ENCODE measurements around the gene BOC. TPM values are rescaled to one million over a fixed set of nuclear protein-coding genes. Genes with fewer than 3 reads are reported as not detected.
A peak's percentile ranks its signal among the peaks of the same experiment; 100 is the strongest.

BOC gene
- total and polyA plus RNA-seq, 8 donors = 5.2 to 51.3 (median 23.7) TPM

DNA sequence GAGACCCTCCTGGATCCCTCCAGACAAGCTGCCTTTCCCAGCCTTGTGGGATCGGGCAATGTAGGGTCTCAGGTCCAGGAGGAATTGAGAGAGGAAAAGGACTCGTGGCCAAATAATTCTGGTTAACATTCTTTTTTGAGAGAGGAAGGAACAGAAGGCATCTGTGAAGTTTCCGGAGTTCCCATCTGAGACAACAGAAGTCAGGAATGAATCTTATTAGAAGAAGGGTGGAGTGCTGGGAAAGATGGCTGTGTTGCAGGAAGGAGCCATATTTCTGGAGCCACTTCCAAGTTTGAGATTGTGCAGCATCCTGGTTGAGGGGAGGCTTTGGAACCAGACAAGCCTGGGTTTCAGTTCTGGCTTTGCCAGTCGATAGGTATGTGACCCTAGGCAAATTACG lies 9.4 kb downstream of the BOC start:
- Histone ChIP-seq H3K4me3 (no peak overlapping the region), H3K4me1 (peaks cover 0 to 81% (median 22%) of the 10 kb centered on the region in 4 donors), H3K9me3 (no peaks in the 10 kb centered on the region), H3K36me3 (peaks cover 0 to 30% (median 13%) of the 10 kb centered on the region in 4 donors), H3K27me3 (no peaks in the 10 kb centered on the region), H3K27ac (peak overlapping the region in 3 of 5 donors; percentile 15 to 61 (median 27))
- intact Hi-C loops (cut with DNase I; ENCODE audit: low total_unique reads) = no loop called here
- 79 to 92% (median 82%) methylated on average over 5 of the region's 5 CpGs for WGBS, 5 donors
- no peak for DNase-seq
- TF ChIP-seq, protein P1, sequence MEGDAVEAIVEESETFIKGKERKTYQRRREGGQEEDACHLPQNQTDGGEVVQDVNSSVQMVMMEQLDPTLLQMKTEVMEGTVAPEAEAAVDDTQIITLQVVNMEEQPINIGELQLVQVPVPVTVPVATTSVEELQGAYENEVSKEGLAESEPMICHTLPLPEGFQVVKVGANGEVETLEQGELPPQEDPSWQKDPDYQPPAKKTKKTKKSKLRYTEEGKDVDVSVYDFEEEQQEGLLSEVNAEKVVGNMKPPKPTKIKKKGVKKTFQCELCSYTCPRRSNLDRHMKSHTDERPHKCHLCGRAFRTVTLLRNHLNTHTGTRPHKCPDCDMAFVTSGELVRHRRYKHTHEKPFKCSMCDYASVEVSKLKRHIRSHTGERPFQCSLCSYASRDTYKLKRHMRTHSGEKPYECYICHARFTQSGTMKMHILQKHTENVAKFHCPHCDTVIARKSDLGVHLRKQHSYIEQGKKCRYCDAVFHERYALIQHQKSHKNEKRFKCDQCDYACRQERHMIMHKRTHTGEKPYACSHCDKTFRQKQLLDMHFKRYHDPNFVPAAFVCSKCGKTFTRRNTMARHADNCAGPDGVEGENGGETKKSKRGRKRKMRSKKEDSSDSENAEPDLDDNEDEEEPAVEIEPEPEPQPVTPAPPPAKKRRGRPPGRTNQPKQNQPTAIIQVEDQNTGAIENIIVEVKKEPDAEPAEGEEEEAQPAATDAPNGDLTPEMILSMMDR (IDR thresholded peaks at IDR 0.05) = no peak
- no peak for TF ChIP-seq EP300 (IDR thresholded peaks at IDR 0.05)
- no peak for TF ChIP-seq POLR2A (IDR thresholded peaks at IDR 0.05)
- TF ChIP-seq POLR2AphosphoS5 (IDR thresholded peaks at IDR 0.05) = no peak

DNA sequence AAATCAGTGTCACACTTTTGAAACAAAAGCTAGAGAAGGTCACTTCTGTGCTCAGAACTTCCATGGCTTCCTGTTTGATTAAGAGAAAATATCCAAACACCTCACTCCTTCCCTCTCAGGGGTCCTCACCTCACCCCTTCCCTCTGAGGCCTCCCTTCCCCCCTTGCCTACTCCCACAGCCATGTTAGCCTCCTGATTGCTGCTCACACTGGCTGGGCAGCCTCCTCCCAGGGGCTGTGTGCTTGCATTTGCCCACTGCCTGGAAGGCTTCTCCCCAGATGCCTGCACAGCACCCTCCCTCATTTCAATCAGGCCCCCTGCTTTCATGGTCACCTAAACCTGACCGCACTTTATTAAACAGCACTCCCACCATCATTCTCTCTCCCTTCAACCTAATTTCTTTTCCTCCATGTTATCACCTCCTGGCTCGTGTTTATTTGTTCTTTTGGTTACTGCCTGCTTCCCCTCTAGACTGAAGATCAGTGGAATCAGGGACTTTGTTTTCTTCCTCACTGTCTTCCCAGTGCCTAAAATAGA lies 10.4 kb downstream of the BOC start:
- Histone ChIP-seq H3K27ac (peak overlapping the region in 3 of 5 donors; percentile 17 to 61 (median 25)), H3K4me1 (peaks cover 0 to 72% (median 19%) of the 10 kb centered on the region in 4 donors), H3K36me3 (peaks cover 0 to 25% (median 13%) of the 10 kb centered on the region in 4 donors), H3K27me3 (no peaks in the 10 kb centered on the region), H3K4me3 (no peak overlapping the region), H3K9me3 (no peaks in the 10 kb centered on the region)
- intact Hi-C loops (cut with DNase I; ENCODE audit: low total_unique reads) = no loop called here
- no peak for DNase-seq
- TF ChIP-seq, protein P1 (IDR thresholded peaks at IDR 0.05) = no peak
- no peak for TF ChIP-seq EP300 (IDR thresholded peaks at IDR 0.05)
- no peak for TF ChIP-seq POLR2A (IDR thresholded peaks at IDR 0.05)
- no peak for TF ChIP-seq POLR2AphosphoS5 (IDR thresholded peaks at IDR 0.05)
- 49 to 59% (median 54%) methylated on average over 2 of the region's 2 CpGs for WGBS, 5 donors

DNA sequence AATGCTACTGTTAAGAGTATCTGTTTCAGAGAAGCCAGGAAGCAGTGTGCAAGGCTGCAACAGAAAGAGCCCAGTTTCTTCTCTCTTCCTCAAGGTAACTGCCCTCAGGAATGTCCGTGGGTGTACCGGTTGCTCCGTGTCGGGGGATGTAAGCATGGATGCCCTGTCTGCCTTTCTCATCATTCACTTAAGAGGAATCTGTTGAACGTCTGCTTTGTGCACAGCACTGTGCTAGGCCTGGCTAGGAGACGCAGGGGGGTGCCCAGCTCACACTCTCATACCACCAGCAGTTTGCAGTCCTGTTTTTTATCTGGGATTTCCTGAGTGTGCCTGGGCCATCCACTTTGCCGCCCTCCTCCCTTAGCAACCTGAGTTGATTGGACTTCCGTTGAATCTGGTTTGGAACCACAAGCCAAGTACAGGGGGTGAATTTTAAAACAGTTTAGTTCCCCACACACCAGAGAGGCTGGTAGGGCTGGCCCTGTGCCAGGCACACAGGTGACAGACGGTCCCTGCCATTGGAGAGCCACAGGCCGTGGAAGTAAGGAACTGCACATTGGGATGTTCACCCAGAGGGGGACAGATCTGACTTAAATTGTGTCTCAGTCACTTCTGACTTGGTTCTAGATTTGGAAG lies 11.2 kb downstream of the BOC start:
- peak in 1 of 2 donors; percentile 24 for DNase-seq
- Histone ChIP-seq H3K36me3 (peaks cover 0 to 25% (median 13%) of the 10 kb centered on the region in 4 donors), H3K27ac (peak overlapping the region in 3 of 5 donors; percentile 7 to 61 (median 24)), H3K4me3 (no peak overlapping the region), H3K4me1 (peaks cover 0 to 73% (median 18%) of the 10 kb centered on the region in 4 donors), H3K27me3 (no peaks in the 10 kb centered on the region), H3K9me3 (no peaks in the 10 kb centered on the region)
- TF ChIP-seq POLR2A (IDR thresholded peaks at IDR 0.05) = no peak
- no peak for TF ChIP-seq EP300 (IDR thresholded peaks at IDR 0.05)
- TF ChIP-seq, protein P1 (IDR thresholded peaks at IDR 0.05) = no peak
- TF ChIP-seq POLR2AphosphoS5 (IDR thresholded peaks at IDR 0.05) = no peak
- intact Hi-C loops (cut with DNase I; ENCODE audit: low total_unique reads) = no loop called here
- WGBS, 5 donors = 43 to 72% (median 63%) methylated on average over 10 of the region's 10 CpGs

DNA sequence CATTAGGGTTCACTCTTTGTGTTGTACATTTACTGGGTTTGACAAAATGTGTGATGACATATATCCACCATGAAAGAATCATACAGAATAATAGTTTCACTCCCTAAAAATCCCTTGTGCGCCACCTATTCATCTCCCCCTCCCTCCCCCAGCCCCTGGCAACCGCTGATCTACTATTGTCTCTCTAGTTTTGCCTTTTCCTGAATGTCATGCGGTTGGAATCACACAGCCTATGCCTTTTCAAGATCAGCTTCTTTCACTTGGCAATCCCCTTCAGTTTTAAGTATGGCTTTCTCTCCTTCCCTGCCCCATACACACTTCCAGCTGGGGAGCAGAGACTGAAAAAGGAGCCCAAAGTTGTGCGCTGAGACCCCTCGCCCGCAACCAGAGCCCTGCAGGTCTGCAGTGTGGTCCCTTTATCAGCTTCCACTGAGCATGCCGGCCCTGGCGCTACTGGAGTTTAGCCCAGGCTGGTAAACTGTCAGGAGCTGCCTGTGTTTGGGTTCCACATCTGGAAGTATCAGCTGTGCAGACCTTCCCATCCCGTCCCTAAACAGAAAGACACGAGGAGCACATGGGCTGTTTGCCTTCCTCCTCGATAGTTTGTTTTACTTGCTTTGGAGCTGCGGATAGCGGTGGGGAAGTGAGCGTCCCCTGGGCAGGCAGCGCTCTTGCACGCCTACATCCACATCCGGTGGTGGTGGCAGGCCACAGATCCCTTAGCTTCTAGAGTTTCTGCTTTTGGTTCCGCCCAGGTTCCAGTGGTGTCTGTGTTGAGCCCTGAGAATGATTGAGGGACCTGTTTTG lies 12.3 kb downstream of the BOC start:
- Histone ChIP-seq H3K9me3 (no peaks in the 10 kb centered on the region), H3K27ac (peak overlapping the region in 3 of 5 donors; percentile 25 to 57 (median 43)), H3K36me3 (peaks cover 0 to 15% (median 5%) of the 10 kb centered on the region in 4 donors), H3K4me3 (no peak overlapping the region), H3K27me3 (no peaks in the 10 kb centered on the region), H3K4me1 (peaks cover 0 to 74% (median 22%) of the 10 kb centered on the region in 4 donors)
- WGBS, 5 donors = 46 to 61% (median 52%) methylated on average over 15 to 18 of the region's 18 CpGs
- intact Hi-C loops (cut with DNase I; ENCODE audit: low total_unique reads) = no loop called here
- TF ChIP-seq EP300 (IDR thresholded peaks at IDR 0.05) (no peak), POLR2A (IDR thresholded peaks at IDR 0.05) (no peak), POLR2AphosphoS5 (IDR thresholded peaks at IDR 0.05) (no peak)
- TF ChIP-seq, protein P1 (IDR thresholded peaks at IDR 0.05) = no peak
- DNase-seq = peak in 1 of 2 donors; percentile 43
